B cell (primary cell): ENCODE measurements around the gene TMCO1.

ENCODE experiments used
- CTCF ChIP-seq: fragments of 200-600 bp; IDR thresholded peaks from one replicate; pipeline ENCODE4 v1.8.0; 2022; ENCODE audit warnings: antibody characterized with exemption, mild to moderate bottlenecking
- EZH2 ChIP-seq: IDR thresholded peaks from 2 replicates; pipeline ENCODE4 v1.6.1; 2012; ENCODE audit warnings: borderline replicate concordance, low read depth, mild to moderate bottlenecking, moderate library complexity, low read length; ENCODE audit not compliant: insufficient read depth, poor library complexity, severe bottlenecking

- TF ChIP-seq CTCF = no peak
- no peak for TF ChIP-seq EZH2
Measured at GRCh38 chr1:165686121-165686970, 82.3 kb downstream of the TMCO1 start.
